Kidney capillary endothelial cell (primary cell): ENCODE measurements around the gene CYP39A1.

Experiments used
- DNase-seq: peaks from one replicate; pipeline ENCODE4 v3.0.0-alpha.2; 2018; ENCODE audit warnings: low spot score

The CYP39A1 gene

GRCh38 chr6:46511320-46511719 is 141.3 kb downstream of the CYP39A1 start:
- no peak for DNase-seq

- no peak for DNase-seq
These were observed 142.0 kb downstream of the CYP39A1 start for GRCh38 chr6:46510651-46511050.

- DNase-seq = no peak
These were observed 142.6 kb downstream of the CYP39A1 start for GRCh38 chr6:46509981-46510510.

- DNase-seq = no peak
These were observed 143.6 kb downstream of the CYP39A1 start for GRCh38 chr6:46509063-46509462.

- DNase-seq = no peak
These were observed 145.2 kb downstream of the CYP39A1 start for GRCh38 chr6:46507426-46507825.

- DNase-seq = no peak
These were observed 146.7 kb downstream of the CYP39A1 start for GRCh38 chr6:46505693-46506512.

- no peak for DNase-seq
These were observed 148.4 kb downstream of the CYP39A1 start for GRCh38 chr6:46504242-46504641.

GRCh38 chr6:46502486-46503119 is 150.0 kb downstream of the CYP39A1 start:
- DNase-seq = no peak

- DNase-seq = no peak
These were observed 151.2 kb downstream of the CYP39A1 start for GRCh38 chr6:46501136-46502089.

GRCh38 chr6:46500382-46500781 is 152.2 kb downstream of the CYP39A1 start:
- no peak for DNase-seq
